Measurements from ENCODE around the gene RLIM. TPM values are rescaled to one million over a fixed set of nuclear protein-coding genes. Genes with fewer than 3 reads are reported as not detected.

Gene RLIM
- polyA plus RNA-seq, 1 of the 3 experiments (the other 2 are of a cell fraction): 4.9 TPM

GRCh38 chrX:74545880-74546523 lies 68.4 kb downstream of the RLIM start:
- no peaks in the 10 kb centered on the region for H3K27me3 ChIP-seq (ENCODE audit: insufficient read depth)
- no peaks in the 10 kb centered on the region for H3K9me3 ChIP-seq
- no peak overlapping the region for H3K9ac ChIP-seq
- no peak overlapping the region for H3K4me2 ChIP-seq
- no peaks in the 10 kb centered on the region for H3K9me2 ChIP-seq
- no peak overlapping the region for H3K27ac ChIP-seq (ENCODE audit: low read depth in 2 of 2, low read length in 1 of 2)
- no peaks in the 10 kb centered on the region for H3K36me3 ChIP-seq (replicated peaks in 1 of 2; ENCODE audit: control insufficient read depth in 1 of 2, insufficient read depth in 2 of 2, low read length in 1 of 2)
- H2AFZ ChIP-seq (ENCODE audit: low read depth): no peak overlapping the region
- no peak for DNase-seq
- WGBS (ENCODE audit: low lambda C conversion rate): 13% methylated on average over 1 of the region's 1 CpG
- no peaks in the 10 kb centered on the region for H4K20me1 ChIP-seq (ENCODE audit: insufficient read depth)
- POLR2A ChIA-PET: no interaction called here
- no peak for TF ChIP-seq NRF1 (IDR thresholded peaks at IDR 0.05; ENCODE audit: low read depth, low read length)
- H3K79me2 ChIP-seq (ENCODE audit: insufficient read depth): no peaks in the 10 kb centered on the region
- CTCF ChIA-PET: interaction anchor here (0.6 to 3.6 kb wide), 3 partner anchors 14 to 164 kb away, joined by 3 to 20 read pairs (median 3); no protein-coding TSS in a partner anchor
- no peak overlapping the region for H3K4me3 ChIP-seq (ENCODE audit: low read depth in 2 of 2, low read length in 1 of 2)
- H3F3A ChIP-seq (replicated peaks; ENCODE audit: insufficient read depth): peaks cover 4% of the 10 kb centered on the region
- no peaks in the 10 kb centered on the region; a peak in 1 of 4 replicates for H3K4me1 ChIP-seq (ENCODE audit: control insufficient read depth in 1 of 2, insufficient read depth in 2 of 2, low read depth in 1 of 2, low read length in 1 of 2)

GRCh38 chrX:74540635-74541249 lies 73.7 kb downstream of the RLIM start:
- 27% methylated on average over 2 of the region's 2 CpGs for WGBS (ENCODE audit: low lambda C conversion rate)
- TF ChIP-seq RCOR1 (IDR thresholded peaks at IDR 0.05; ENCODE audit: low read length) (no peak), GATA2 (CRISPR knock-in tag; IDR thresholded peaks at IDR 0.05) (no peak), IRF3 (IDR thresholded peaks at IDR 0.05; ENCODE audit: low read depth, low read length) (no peak), FOXJ3 (CRISPR knock-in tag; IDR thresholded peaks at IDR 0.05) (no peak), CTCF (IDR thresholded peaks at IDR 0.05) (no peak), YY1 (IDR thresholded peaks at IDR 0.05; ENCODE audit: low read depth) (no peak)
- CTCF ChIA-PET: interaction anchor here (0.7 to 2.2 kb wide), 4 partner anchors 9 to 158 kb away, joined by 3 to 7 read pairs (median 5); no protein-coding TSS in a partner anchor
- no peak for DNase-seq
- H3K4me3 ChIP-seq (ENCODE audit: low read depth in 2 of 2, low read length in 1 of 2): no peak overlapping the region
- peaks cover 4% of the 10 kb centered on the region for H3F3A ChIP-seq (replicated peaks; ENCODE audit: insufficient read depth)
- no peaks in the 10 kb centered on the region for H3K36me3 ChIP-seq (replicated peaks in 1 of 2; ENCODE audit: control insufficient read depth in 1 of 2, insufficient read depth in 2 of 2, low read length in 1 of 2)
- H3K9me2 ChIP-seq: no peaks in the 10 kb centered on the region
- H3K79me2 ChIP-seq (ENCODE audit: insufficient read depth): no peaks in the 10 kb centered on the region
- peaks cover 0 to 5% of the 10 kb centered on the region in 2 experiments; a peak in 1 of 4 replicates for H3K4me1 ChIP-seq (ENCODE audit: control insufficient read depth in 1 of 2, insufficient read depth in 2 of 2, low read depth in 1 of 2, low read length in 1 of 2)
- H3K9ac ChIP-seq: no peak overlapping the region
- no peak overlapping the region for H3K4me2 ChIP-seq
- no peak overlapping the region for H2AFZ ChIP-seq (ENCODE audit: low read depth)
- H3K27ac ChIP-seq (ENCODE audit: low read depth in 2 of 2, low read length in 1 of 2): no peak overlapping the region
- H3K9me3 ChIP-seq: no peaks in the 10 kb centered on the region
- POLR2A ChIA-PET: no interaction called here
- H3K27me3 ChIP-seq (ENCODE audit: insufficient read depth): peaks cover 14% of the 10 kb centered on the region; the same call in 1 of the 2 replicates
- H4K20me1 ChIP-seq (ENCODE audit: insufficient read depth): no peaks in the 10 kb centered on the region

All from SK-N-SH (cell line).